ENCODE results near the gene AGBL1.

Gene AGBL1

DNA sequence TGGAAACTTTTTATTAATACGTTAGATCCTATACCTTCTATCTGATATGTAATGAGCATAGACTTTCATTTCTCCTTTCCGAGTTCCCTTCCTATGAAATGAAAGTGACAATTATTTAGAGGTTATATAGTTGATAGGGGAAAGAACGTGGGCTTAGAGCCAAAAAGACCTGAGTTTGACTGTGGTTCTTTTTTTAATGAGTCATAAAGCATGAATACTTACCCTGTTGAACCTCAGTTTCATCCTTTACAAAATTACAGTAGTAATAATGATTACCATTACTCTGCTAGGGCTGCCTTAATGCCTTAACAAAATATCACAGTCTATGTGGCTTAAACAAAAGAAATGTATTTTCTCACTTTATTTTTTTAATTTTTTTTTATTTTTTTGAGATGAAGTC, 75.9 kb downstream of the AGBL1 start:
- H3K4me1 ChIP-seq (ENCODE audit: control insufficient read depth, insufficient read depth, low read length) = no peaks in the 10 kb centered on the region
- CTCF ChIA-PET = interaction anchor here (1.1 kb wide), 1 partner anchor 297 kb away, joined by 3 read pairs; no protein-coding TSS in a partner anchor
- H3K9me3 ChIP-seq (ENCODE audit: control insufficient read depth, insufficient read depth, low read depth, low read length) = no peaks in the 10 kb centered on the region
- H3K4me3 ChIP-seq (ENCODE audit: low read depth, low read length) = no peak overlapping the region
- POLR2A ChIA-PET = no interaction called here
- H3K27ac ChIP-seq (ENCODE audit: extremely low read depth, low read depth, low read length) = no peak overlapping the region
- H3K36me3 ChIP-seq (ENCODE audit: control insufficient read depth in 2 of 2, insufficient read depth in 1 of 2, low read length in 2 of 2) = no peaks in the 10 kb centered on the region
- TF ChIP-seq, protein P1, sequence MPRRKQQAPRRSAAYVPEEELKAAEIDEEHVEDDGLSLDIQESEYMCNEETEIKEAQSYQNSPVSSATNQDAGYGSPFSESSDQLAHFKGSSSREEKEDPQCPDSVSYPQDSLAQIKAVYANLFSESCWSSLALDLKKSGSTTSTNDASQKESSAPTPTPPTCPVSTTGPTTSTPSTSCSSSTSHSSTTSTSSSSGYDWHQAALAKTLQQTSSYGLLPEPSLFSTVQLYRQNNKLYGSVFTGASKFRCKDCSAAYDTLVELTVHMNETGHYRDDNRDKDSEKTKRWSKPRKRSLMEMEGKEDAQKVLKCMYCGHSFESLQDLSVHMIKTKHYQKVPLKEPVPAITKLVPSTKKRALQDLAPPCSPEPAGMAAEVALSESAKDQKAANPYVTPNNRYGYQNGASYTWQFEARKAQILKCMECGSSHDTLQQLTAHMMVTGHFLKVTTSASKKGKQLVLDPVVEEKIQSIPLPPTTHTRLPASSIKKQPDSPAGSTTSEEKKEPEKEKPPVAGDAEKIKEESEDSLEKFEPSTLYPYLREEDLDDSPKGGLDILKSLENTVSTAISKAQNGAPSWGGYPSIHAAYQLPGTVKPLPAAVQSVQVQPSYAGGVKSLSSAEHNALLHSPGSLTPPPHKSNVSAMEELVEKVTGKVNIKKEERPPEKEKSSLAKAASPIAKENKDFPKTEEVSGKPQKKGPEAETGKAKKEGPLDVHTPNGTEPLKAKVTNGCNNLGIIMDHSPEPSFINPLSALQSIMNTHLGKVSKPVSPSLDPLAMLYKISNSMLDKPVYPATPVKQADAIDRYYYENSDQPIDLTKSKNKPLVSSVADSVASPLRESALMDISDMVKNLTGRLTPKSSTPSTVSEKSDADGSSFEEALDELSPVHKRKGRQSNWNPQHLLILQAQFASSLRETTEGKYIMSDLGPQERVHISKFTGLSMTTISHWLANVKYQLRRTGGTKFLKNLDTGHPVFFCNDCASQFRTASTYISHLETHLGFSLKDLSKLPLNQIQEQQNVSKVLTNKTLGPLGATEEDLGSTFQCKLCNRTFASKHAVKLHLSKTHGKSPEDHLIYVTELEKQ (tag by site-specific recombination; IDR thresholded peaks at IDR 0.05; ENCODE audit: borderline replicate concordance) = no peak
- TF ChIP-seq ZNF221 (tag by site-specific recombination; IDR thresholded peaks at IDR 0.05; ENCODE audit: borderline replicate concordance) = no peak

DNA sequence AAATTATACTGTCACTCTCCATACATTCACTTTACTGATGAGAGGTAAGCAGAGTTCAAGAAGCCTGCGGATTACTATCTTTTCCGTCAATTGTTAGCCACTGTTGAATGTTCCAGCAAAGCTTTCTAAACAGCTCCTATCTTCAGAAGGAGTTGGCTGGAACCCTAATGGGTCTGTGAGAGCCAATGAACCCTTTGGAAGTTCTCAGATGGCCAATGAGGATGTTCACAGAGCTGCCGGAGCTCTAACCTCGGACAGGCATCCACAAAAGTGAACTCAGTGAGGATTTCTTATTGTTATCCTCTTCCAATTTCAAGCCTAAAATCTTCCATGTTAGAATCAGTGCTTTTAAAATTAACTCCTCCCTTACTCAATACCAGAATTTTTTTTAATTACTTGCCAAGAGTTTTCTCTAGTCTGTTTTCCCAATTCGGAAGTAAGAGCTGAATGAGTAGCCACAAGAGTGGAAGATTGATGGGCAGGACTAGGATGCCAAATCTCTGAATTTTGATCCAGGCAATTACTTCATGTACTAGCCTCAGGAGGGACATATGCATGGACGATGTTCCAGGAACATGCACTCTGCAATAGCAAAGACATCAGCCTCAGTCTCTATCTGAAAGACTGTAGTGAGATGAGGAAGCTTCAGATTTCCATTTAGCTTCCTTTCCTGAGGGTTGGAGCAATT, 78.1 kb downstream of the AGBL1 start:
- no peak overlapping the region for H3K4me3 ChIP-seq (ENCODE audit: low read depth, low read length)
- no peaks in the 10 kb centered on the region for H3K9me3 ChIP-seq (ENCODE audit: control insufficient read depth, insufficient read depth, low read depth, low read length)
- H3K4me1 ChIP-seq (ENCODE audit: control insufficient read depth, insufficient read depth, low read length) = no peaks in the 10 kb centered on the region
- H3K27ac ChIP-seq (ENCODE audit: extremely low read depth, low read depth, low read length) = no peak overlapping the region
- POLR2A ChIA-PET = no interaction called here
- no peaks in the 10 kb centered on the region for H3K36me3 ChIP-seq (ENCODE audit: control insufficient read depth in 2 of 2, insufficient read depth in 1 of 2, low read length in 2 of 2)
- CTCF ChIA-PET = interaction anchor here (0.5 kb wide), 1 partner anchor 1337 kb away, joined by 3 read pairs; no protein-coding TSS in a partner anchor
- TF ChIP-seq, protein P1 (tag by site-specific recombination; IDR thresholded peaks at IDR 0.05; ENCODE audit: borderline replicate concordance) = no peak
- TF ChIP-seq ZNF350 (tag by site-specific recombination; IDR thresholded peaks at IDR 0.05) = no peak
- TF ChIP-seq ZFHX2 (tag by site-specific recombination; conservative IDR thresholded peaks at IDR 0.05) = no peak
- TF ChIP-seq ZNF140 (tag by site-specific recombination; IDR thresholded peaks at IDR 0.05) = no peak
- TF ChIP-seq ZNF626 (tag by site-specific recombination; IDR thresholded peaks at IDR 0.05) = no peak
- no peak for TF ChIP-seq KLF9 (tag by site-specific recombination; IDR thresholded peaks at IDR 0.05; ENCODE audit: low read depth)
- TF ChIP-seq, protein P2, sequence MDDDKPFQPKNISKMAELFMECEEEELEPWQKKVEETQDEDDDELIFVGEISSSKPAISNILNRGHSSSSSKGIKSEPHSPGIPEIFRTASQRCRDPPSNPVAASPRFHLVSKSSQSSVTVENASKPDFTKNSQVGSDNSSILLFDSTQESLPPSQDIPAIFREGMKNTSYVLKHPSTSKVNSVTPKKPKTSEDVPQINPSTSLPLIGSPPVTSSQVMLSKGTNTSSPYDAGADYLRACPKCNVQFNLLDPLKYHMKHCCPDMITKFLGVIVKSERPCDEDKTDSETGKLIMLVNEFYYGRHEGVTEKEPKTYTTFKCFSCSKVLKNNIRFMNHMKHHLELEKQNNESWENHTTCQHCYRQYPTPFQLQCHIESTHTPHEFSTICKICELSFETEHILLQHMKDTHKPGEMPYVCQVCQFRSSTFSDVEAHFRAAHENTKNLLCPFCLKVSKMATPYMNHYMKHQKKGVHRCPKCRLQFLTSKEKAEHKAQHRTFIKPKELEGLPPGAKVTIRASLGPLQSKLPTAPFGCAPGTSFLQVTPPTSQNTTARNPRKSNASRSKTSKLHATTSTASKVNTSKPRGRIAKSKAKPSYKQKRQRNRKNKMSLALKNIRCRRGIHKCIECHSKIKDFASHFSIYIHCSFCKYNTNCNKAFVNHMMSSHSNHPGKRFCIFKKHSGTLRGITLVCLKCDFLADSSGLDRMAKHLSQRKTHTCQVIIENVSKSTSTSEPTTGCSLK (tag by site-specific recombination; IDR thresholded peaks at IDR 0.05) = no peak
- TF ChIP-seq, protein P3, sequence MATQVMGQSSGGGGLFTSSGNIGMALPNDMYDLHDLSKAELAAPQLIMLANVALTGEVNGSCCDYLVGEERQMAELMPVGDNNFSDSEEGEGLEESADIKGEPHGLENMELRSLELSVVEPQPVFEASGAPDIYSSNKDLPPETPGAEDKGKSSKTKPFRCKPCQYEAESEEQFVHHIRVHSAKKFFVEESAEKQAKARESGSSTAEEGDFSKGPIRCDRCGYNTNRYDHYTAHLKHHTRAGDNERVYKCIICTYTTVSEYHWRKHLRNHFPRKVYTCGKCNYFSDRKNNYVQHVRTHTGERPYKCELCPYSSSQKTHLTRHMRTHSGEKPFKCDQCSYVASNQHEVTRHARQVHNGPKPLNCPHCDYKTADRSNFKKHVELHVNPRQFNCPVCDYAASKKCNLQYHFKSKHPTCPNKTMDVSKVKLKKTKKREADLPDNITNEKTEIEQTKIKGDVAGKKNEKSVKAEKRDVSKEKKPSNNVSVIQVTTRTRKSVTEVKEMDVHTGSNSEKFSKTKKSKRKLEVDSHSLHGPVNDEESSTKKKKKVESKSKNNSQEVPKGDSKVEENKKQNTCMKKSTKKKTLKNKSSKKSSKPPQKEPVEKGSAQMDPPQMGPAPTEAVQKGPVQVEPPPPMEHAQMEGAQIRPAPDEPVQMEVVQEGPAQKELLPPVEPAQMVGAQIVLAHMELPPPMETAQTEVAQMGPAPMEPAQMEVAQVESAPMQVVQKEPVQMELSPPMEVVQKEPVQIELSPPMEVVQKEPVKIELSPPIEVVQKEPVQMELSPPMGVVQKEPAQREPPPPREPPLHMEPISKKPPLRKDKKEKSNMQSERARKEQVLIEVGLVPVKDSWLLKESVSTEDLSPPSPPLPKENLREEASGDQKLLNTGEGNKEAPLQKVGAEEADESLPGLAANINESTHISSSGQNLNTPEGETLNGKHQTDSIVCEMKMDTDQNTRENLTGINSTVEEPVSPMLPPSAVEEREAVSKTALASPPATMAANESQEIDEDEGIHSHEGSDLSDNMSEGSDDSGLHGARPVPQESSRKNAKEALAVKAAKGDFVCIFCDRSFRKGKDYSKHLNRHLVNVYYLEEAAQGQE (tag by site-specific recombination; IDR thresholded peaks at IDR 0.05) = no peak
- TF ChIP-seq TCF7L2 (IDR thresholded peaks at IDR 0.05; ENCODE audit: borderline replicate concordance, low read depth, low read length) = no peak
- TF ChIP-seq, protein P4, sequence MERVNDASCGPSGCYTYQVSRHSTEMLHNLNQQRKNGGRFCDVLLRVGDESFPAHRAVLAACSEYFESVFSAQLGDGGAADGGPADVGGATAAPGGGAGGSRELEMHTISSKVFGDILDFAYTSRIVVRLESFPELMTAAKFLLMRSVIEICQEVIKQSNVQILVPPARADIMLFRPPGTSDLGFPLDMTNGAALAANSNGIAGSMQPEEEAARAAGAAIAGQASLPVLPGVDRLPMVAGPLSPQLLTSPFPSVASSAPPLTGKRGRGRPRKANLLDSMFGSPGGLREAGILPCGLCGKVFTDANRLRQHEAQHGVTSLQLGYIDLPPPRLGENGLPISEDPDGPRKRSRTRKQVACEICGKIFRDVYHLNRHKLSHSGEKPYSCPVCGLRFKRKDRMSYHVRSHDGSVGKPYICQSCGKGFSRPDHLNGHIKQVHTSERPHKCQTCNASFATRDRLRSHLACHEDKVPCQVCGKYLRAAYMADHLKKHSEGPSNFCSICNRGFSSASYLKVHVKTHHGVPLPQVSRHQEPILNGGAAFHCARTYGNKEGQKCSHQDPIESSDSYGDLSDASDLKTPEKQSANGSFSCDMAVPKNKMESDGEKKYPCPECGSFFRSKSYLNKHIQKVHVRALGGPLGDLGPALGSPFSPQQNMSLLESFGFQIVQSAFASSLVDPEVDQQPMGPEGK (tag by site-specific recombination; IDR thresholded peaks at IDR 0.05) = no peak
- no peak for TF ChIP-seq ZBTB20 (tag by site-specific recombination; IDR thresholded peaks at IDR 0.05)
- TF ChIP-seq ZNF48 (tag by site-specific recombination; IDR thresholded peaks at IDR 0.05) = no peak
- no peak for TF ChIP-seq ZEB2 (tag by site-specific recombination; IDR thresholded peaks at IDR 0.05)
